Measurements from ENCODE around the gene ABHD12B. TPM values are rescaled to one million over a fixed set of nuclear protein-coding genes. Genes with fewer than 3 reads are reported as not detected.

ABHD12B gene
- total and polyA plus RNA-seq, 2 experiments from 2014 or later, result 9.0 to 52.8 TPM

GRCh38 chr14:50828721-50829488, 42.9 kb upstream of the ABHD12B start:
- peaks cover 3% of the 10 kb centered on the region; the same call in 2 of the 3 replicates for H3K36me3 Mint-ChIP-seq (ENCODE audit: low read depth)
- Histone ChIP-seq H3K4me1 (ENCODE audit: insufficient read depth) (peaks cover 32% of the 10 kb centered on the region), H3K4me3 (peak overlapping the region; percentile 84), H3K27me3 (ENCODE audit: insufficient read depth) (peaks cover 89% of the 10 kb centered on the region), H3K36me3 (ENCODE audit: insufficient read depth) (no peaks in the 10 kb centered on the region), H2AFZ (no peak overlapping the region), H3K27ac (ENCODE audit: low read depth) (no peak overlapping the region), H3F3A (replicated peaks; ENCODE audit: low read depth) (peaks cover 16% of the 10 kb centered on the region), H3K79me2 (replicated peaks; ENCODE audit: insufficient read depth) (peaks cover 41% of the 10 kb centered on the region), H4K20me1 (replicated peaks; ENCODE audit: insufficient read depth) (peaks cover 54% of the 10 kb centered on the region), H3K4me2 (peak overlapping the region; percentile 97), H3K9me2 (ENCODE audit: insufficient read depth) (no peaks in the 10 kb centered on the region)
- DNase-seq (ENCODE audit: low spot score) (no peak), ATAC-seq (no peak)
- no peak for TF ChIP-seq ZNF114 (CRISPR knock-in tag; IDR thresholded peaks at IDR 0.05)
- TF ChIP-seq CREB1 (CRISPR knock-in tag; IDR thresholded peaks at IDR 0.05; ENCODE audit: low read depth), result no peak
- no peak for TF ChIP-seq POLR2AphosphoS5 (IDR thresholded peaks at IDR 0.05; ENCODE audit: low read depth)
- no peak for TF ChIP-seq ETS1 (IDR thresholded peaks at IDR 0.05)
- TF ChIP-seq ZNF331 (CRISPR knock-in tag; IDR thresholded peaks at IDR 0.05; ENCODE audit: low read depth), result no peak
- TF ChIP-seq, protein P1, sequence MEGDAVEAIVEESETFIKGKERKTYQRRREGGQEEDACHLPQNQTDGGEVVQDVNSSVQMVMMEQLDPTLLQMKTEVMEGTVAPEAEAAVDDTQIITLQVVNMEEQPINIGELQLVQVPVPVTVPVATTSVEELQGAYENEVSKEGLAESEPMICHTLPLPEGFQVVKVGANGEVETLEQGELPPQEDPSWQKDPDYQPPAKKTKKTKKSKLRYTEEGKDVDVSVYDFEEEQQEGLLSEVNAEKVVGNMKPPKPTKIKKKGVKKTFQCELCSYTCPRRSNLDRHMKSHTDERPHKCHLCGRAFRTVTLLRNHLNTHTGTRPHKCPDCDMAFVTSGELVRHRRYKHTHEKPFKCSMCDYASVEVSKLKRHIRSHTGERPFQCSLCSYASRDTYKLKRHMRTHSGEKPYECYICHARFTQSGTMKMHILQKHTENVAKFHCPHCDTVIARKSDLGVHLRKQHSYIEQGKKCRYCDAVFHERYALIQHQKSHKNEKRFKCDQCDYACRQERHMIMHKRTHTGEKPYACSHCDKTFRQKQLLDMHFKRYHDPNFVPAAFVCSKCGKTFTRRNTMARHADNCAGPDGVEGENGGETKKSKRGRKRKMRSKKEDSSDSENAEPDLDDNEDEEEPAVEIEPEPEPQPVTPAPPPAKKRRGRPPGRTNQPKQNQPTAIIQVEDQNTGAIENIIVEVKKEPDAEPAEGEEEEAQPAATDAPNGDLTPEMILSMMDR (conservative IDR thresholded peaks at IDR 0.05; ENCODE audit: low read depth in 2 of 2), result no peak
- TF ChIP-seq JUNB (IDR thresholded peaks at IDR 0.05; ENCODE audit: unreplicated experiment), result no peak
- TF ChIP-seq, protein P2, sequence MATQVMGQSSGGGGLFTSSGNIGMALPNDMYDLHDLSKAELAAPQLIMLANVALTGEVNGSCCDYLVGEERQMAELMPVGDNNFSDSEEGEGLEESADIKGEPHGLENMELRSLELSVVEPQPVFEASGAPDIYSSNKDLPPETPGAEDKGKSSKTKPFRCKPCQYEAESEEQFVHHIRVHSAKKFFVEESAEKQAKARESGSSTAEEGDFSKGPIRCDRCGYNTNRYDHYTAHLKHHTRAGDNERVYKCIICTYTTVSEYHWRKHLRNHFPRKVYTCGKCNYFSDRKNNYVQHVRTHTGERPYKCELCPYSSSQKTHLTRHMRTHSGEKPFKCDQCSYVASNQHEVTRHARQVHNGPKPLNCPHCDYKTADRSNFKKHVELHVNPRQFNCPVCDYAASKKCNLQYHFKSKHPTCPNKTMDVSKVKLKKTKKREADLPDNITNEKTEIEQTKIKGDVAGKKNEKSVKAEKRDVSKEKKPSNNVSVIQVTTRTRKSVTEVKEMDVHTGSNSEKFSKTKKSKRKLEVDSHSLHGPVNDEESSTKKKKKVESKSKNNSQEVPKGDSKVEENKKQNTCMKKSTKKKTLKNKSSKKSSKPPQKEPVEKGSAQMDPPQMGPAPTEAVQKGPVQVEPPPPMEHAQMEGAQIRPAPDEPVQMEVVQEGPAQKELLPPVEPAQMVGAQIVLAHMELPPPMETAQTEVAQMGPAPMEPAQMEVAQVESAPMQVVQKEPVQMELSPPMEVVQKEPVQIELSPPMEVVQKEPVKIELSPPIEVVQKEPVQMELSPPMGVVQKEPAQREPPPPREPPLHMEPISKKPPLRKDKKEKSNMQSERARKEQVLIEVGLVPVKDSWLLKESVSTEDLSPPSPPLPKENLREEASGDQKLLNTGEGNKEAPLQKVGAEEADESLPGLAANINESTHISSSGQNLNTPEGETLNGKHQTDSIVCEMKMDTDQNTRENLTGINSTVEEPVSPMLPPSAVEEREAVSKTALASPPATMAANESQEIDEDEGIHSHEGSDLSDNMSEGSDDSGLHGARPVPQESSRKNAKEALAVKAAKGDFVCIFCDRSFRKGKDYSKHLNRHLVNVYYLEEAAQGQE (IDR thresholded peaks at IDR 0.05; ENCODE audit: unreplicated experiment), result no peak
- TF ChIP-seq STAT1 (IDR thresholded peaks at IDR 0.05; ENCODE audit: unreplicated experiment), result no peak
- TF ChIP-seq, protein P3, sequence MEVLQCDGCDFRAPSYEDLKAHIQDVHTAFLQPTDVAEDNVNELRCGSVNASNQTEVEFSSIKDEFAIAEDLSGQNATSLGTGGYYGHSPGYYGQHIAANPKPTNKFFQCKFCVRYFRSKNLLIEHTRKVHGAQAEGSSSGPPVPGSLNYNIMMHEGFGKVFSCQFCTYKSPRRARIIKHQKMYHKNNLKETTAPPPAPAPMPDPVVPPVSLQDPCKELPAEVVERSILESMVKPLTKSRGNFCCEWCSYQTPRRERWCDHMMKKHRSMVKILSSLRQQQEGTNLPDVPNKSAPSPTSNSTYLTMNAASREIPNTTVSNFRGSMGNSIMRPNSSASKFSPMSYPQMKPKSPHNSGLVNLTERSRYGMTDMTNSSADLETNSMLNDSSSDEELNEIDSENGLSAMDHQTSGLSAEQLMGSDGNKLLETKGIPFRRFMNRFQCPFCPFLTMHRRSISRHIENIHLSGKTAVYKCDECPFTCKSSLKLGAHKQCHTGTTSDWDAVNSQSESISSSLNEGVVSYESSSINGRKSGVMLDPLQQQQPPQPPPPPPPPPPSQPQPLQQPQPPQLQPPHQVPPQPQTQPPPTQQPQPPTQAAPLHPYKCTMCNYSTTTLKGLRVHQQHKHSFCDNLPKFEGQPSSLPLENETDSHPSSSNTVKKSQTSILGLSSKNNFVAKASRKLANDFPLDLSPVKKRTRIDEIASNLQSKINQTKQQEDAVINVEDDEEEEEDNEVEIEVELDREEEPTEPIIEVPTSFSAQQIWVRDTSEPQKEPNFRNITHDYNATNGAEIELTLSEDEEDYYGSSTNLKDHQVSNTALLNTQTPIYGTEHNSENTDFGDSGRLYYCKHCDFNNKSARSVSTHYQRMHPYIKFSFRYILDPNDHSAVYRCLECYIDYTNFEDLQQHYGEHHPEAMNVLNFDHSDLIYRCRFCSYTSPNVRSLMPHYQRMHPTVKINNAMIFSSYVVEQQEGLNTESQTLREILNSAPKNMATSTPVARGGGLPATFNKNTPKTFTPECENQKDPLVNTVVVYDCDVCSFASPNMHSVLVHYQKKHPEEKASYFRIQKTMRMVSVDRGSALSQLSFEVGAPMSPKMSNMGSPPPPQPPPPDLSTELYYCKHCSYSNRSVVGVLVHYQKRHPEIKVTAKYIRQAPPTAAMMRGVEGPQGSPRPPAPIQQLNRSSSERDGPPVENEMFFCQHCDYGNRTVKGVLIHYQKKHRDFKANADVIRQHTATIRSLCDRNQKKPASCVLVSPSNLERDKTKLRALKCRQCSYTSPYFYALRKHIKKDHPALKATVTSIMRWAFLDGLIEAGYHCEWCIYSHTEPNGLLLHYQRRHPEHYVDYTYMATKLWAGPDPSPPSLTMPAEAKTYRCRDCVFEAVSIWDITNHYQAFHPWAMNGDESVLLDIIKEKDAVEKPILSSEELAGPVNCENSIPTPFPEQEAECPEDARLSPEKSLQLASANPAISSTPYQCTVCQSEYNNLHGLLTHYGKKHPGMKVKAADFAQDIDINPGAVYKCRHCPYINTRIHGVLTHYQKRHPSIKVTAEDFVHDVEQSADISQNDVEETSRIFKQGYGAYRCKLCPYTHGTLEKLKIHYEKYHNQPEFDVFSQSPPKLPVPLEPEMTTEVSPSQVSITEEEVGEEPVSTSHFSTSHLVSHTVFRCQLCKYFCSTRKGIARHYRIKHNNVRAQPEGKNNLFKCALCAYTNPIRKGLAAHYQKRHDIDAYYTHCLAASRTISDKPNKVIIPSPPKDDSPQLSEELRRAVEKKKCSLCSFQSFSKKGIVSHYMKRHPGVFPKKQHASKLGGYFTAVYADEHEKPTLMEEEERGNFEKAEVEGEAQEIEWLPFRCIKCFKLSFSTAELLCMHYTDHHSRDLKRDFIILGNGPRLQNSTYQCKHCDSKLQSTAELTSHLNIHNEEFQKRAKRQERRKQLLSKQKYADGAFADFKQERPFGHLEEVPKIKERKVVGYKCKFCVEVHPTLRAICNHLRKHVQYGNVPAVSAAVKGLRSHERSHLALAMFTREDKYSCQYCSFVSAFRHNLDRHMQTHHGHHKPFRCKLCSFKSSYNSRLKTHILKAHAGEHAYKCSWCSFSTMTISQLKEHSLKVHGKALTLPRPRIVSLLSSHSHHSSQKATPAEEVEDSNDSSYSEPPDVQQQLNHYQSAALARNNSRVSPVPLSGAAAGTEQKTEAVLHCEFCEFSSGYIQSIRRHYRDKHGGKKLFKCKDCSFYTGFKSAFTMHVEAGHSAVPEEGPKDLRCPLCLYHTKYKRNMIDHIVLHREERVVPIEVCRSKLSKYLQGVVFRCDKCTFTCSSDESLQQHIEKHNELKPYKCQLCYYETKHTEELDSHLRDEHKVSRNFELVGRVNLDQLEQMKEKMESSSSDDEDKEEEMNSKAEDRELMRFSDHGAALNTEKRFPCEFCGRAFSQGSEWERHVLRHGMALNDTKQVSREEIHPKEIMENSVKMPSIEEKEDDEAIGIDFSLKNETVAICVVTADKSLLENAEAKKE (CRISPR knock-in tag; IDR thresholded peaks at IDR 0.05), result no peak
- TF ChIP-seq EZH2phosphoT487 (IDR thresholded peaks at IDR 0.05; ENCODE audit: unreplicated experiment), result no peak
- TF ChIP-seq NANOG (IDR thresholded peaks at IDR 0.05; ENCODE audit: borderline replicate concordance), result no peak
- no peak for TF ChIP-seq EZH2 (IDR thresholded peaks at IDR 0.05; ENCODE audit: low read depth, unreplicated experiment)
- H3K4me1 Mint-ChIP-seq, result peaks cover 45% of the 10 kb centered on the region
- peaks cover 64% of the 10 kb centered on the region for H3K27me3 Mint-ChIP-seq (ENCODE audit: insufficient read depth, low read depth, poor library complexity)
- H3K4me3 Mint-ChIP-seq, result peak overlapping the region; percentile 77
- H3K9me3 Mint-ChIP-seq, result no peaks in the 10 kb centered on the region; the same call in 2 of the 3 replicates
- H3K27ac Mint-ChIP-seq, result no peak overlapping the region

All from GM23338 (cell line).